HL-60/S4 treated with retinoic acid at 250 ng/mL for 4 days and 3 days (cell line): ENCODE measurements around the gene TSHZ3.

Experiments
- in situ Hi-C: fragments of 300-500 bp; cut with MboI; formaldehyde crosslinking; loops from 2 replicates; pipeline ENCODE4 v1.7.0; 2022; ENCODE audit warnings: low sequenced_read_pairs

TSHZ3 gene

GRCh38 chr19:31292639-31293185 lies 56.5 kb downstream of the TSHZ3 start:
- in situ Hi-C loops, result no loop called here

DNA sequence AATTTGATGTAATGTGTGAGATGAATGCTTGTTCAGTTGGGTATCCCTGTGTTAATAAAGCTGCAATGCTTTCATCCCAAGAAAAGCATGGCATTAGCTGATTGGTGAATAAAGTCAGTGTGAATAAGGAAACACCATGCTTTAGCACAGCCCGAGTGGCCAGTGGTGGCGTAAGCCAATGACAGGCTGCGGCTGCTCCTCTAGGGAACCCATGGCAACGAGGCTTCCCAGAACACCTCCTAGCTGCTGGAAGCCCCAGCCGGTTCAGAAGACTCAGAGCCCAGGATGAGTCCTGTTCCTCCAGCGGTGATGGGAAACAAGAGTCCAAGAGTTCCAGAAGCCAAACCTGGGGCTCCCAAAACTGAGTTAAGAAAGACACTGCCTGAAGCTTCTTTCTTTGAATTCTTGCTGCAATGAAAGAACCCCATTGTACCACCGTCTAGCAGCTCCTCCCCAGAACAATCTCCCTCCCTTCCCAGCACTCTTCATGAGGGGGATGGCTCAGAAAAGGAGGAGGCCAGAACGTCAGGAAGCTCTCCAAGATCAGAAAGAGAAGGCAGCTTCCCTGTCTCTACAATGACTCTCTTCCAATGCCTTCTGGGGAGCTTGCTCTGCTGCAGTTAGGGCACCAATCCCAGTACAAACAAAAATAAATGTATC lies 58.2 kb downstream of the TSHZ3 start:
- in situ Hi-C loops, result no loop called here

- in situ Hi-C loops, result no loop called here
These were observed 59.3 kb downstream of the TSHZ3 start for GRCh38 chr19:31289976-31290375.

- in situ Hi-C loops, result no loop called here
These were observed 59.8 kb downstream of the TSHZ3 start for GRCh38 chr19:31289381-31289880.

DNA sequence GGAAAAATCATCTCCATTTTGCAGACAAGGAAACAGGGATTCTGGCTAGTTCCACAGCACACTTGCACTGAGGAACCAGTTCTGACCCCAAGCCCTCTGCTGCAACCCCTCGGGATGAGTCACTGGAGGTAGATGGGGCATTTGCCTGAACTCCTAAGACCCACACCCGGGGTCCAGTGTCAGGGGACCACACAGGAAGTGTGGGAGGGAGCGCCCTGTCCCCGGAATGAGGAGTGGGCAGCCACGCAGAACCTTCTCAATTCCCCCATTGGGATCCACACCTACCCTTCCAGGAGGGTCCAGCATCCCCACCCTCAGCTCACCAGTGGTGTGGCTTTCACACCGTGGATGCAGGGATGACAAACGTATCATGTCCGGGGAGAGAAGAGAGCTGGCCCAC lies 62.7 kb downstream of the TSHZ3 start:
- in situ Hi-C loops, result no loop called here

DNA sequence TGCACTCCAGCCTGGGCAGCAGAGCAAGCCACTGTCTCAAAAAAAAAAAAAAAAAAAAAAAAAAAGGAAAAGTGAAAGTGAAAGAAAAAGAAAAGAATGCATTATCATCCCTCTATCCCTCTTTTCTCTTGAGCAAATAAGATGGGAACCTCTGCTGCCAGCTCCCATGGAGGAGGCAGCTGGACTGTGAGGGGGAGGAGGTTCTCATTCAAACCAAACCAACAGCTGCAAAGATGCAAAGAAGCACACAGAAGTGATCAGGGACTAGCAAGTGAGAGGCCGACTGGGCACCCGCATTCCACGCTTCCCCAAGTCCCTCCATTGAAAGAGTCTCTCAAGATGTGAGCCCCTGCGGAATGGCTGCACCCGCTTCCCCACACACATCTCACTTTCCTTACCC lies 63.5 kb downstream of the TSHZ3 start:
- in situ Hi-C loops, result no loop called here

GRCh38 chr19:31284621-31285020 lies 64.6 kb downstream of the TSHZ3 start:
- in situ Hi-C loops, result no loop called here

- in situ Hi-C loops, result no loop called here
These were observed 65.5 kb downstream of the TSHZ3 start for GRCh38 chr19:31283701-31284100.

- in situ Hi-C loops, result no loop called here
These were observed 66.9 kb downstream of the TSHZ3 start for GRCh38 chr19:31282346-31282745.

DNA sequence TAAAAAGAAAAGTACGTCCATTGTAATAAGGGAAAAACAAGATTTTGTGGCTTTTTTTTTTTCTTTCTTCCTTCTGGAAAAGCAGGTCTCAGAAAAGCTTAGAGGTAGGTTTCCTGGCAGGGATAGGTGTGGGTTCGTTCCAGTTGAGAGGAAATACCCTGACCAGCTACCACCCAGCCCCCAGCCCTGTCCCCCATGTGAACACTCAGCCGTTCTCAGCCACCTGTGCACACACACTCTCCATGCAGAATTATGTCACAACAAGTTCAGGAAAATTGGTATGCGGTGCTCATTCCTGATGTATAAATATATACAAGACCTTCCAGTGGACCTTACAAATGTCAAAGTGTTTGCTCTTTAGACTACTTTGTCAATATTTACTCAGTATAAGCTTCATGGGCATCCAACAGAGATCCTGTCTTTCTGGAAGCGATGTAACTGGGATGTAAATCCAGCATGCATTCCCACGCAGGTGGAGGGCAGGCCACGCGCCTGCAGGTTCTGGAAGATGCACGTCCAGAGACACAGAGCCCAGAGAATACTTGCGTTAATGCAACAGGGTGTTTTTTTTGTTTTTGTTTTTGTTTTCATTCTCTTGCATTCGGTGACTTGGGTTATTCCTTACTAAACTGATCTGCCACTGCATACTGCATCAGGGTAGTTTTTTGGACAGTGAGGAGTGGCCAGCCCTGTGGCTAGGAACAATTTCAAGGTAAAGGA lies 68.8 kb downstream of the TSHZ3 start:
- in situ Hi-C loops, result no loop called here

- in situ Hi-C loops, result no loop called here
These were observed 69.8 kb downstream of the TSHZ3 start for GRCh38 chr19:31279436-31279765.

- in situ Hi-C loops, result no loop called here
These were observed 70.4 kb downstream of the TSHZ3 start for GRCh38 chr19:31278555-31279435.

GRCh38 chr19:31277516-31277915 lies 71.7 kb downstream of the TSHZ3 start:
- in situ Hi-C loops, result no loop called here

GRCh38 chr19:31276831-31277230 lies 72.4 kb downstream of the TSHZ3 start:
- in situ Hi-C loops, result no loop called here

DNA sequence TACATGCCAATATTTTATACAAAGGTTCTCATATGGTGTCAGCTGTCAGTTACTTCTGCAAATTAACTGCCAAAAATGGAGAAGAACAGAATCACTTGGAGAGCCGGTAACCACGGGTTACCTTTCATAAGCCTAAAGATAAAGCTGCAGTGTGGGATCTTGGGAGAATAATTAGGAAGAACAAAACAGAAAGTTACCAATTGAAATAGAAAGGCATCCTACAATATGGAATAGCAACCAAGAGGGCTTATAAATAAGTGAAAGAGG lies 74.2 kb downstream of the TSHZ3 start:
- in situ Hi-C loops, result no loop called here

- in situ Hi-C loops, result no loop called here
These were observed 74.8 kb downstream of the TSHZ3 start for GRCh38 chr19:31274251-31275067.

GRCh38 chr19:31272583-31273106 lies 76.6 kb downstream of the TSHZ3 start:
- in situ Hi-C loops, result no loop called here

- in situ Hi-C loops, result no loop called here
These were observed 77.8 kb downstream of the TSHZ3 start for GRCh38 chr19:31271306-31271911.

- in situ Hi-C loops, result no loop called here
These were observed 78.3 kb downstream of the TSHZ3 start for GRCh38 chr19:31270897-31271296.
